ENCODE measurements around the gene SMTN.

The SMTN gene

DNA sequence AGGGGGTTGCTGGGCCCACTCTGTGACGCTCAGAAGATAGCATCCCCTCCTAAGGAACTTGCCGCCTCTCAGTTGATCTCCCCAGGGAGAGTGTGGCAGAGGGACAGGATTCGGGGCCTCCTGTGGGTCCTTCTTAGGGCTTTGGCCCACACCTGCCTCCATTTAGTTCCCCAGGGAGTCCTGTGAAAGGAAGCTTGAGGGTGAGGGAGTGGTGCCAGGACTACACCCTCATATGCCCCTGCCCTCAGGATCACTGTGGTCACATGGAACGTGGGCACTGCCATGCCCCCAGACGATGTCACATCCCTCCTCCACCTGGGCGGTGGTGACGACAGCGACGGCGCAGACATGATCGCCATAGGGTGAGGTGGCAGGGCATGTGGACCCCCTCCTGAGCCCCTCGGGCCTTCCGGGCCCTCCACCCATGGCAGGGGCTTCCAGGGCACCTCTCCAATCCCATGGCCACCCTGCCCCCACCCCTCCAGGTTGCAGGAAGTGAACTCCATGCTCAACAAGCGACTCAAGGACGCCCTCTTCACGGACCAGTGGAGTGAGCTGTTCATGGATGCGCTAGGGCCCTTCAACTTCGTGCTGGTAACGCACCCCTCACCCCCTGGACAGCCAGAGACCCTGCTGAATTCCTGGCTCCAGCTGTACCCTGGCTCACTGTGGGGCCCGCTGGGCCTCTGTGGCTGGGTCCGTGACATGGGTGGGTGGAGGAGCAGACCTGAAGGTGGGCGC is 45.2 kb downstream of the SMTN start:
- no peaks in the 10 kb centered on the region for H3K36me3 ChIP-seq (replicated peaks)
- no peak overlapping the region for H3K27ac ChIP-seq
- TF ChIP-seq, protein P1, sequence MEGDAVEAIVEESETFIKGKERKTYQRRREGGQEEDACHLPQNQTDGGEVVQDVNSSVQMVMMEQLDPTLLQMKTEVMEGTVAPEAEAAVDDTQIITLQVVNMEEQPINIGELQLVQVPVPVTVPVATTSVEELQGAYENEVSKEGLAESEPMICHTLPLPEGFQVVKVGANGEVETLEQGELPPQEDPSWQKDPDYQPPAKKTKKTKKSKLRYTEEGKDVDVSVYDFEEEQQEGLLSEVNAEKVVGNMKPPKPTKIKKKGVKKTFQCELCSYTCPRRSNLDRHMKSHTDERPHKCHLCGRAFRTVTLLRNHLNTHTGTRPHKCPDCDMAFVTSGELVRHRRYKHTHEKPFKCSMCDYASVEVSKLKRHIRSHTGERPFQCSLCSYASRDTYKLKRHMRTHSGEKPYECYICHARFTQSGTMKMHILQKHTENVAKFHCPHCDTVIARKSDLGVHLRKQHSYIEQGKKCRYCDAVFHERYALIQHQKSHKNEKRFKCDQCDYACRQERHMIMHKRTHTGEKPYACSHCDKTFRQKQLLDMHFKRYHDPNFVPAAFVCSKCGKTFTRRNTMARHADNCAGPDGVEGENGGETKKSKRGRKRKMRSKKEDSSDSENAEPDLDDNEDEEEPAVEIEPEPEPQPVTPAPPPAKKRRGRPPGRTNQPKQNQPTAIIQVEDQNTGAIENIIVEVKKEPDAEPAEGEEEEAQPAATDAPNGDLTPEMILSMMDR (IDR thresholded peaks at IDR 0.05; ENCODE audit: low read depth, low read length, missing control alignments), result no peak
- in situ Hi-C loops (cut with HindIII; ENCODE audit: low pct_ligation_motif_present, low sequenced_read_pairs), result no loop called here
- H3K4me3 ChIP-seq (ENCODE audit: low read depth, low read length), result no peak overlapping the region
- no peaks in the 10 kb centered on the region for H3K27me3 ChIP-seq (replicated peaks)
- DNase-seq, result no peak

DNA sequence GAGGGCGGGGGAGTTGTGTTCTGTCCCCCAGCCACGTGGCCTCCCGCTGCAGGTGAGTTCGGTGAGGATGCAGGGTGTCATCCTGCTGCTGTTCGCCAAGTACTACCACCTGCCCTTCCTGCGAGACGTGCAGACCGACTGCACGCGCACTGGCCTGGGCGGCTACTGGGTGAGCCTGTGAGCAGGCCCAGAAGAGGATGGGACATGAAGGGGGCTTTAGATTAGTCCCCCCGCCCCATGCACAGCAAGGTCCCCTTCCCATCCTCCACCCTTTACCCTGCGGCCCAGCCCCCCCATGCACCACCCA is 45.7 kb downstream of the SMTN start:
- in situ Hi-C loops (cut with HindIII; ENCODE audit: low pct_ligation_motif_present, low sequenced_read_pairs), result no loop called here
- no peak for DNase-seq
- TF ChIP-seq, protein P1 (IDR thresholded peaks at IDR 0.05; ENCODE audit: low read depth, low read length, missing control alignments), result no peak
- Histone ChIP-seq H3K27ac (no peak overlapping the region), H3K36me3 (replicated peaks) (no peaks in the 10 kb centered on the region), H3K4me3 (ENCODE audit: low read depth, low read length) (no peak overlapping the region), H3K27me3 (replicated peaks) (no peaks in the 10 kb centered on the region)

DNA sequence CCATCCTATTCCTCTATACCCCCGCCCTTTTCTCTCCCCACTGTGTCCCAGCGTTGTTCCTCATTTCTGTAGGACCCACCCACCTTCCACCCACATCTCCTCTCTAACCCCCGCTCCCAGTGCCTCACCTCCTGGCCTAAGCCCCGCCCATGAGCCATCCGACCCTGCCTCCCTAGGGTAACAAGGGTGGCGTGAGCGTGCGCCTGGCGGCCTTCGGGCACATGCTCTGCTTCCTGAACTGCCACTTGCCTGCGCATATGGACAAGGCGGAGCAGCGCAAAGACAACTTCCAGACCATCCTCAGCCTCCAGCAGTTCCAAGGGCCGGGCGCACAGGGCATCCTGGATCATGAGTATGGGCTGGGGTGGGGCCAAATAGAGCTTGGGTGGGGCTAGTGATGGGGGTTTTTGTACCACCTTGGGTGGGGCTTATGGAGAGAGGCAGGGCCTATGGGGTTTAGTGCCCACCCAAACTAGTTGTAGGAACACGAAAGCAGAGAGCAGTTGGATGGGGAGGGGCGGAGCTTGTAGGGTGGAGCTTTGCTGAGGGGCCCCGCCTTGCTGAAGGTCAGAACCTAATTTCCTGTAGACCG is 46.2 kb downstream of the SMTN start:
- Histone ChIP-seq H3K27me3 (replicated peaks) (no peaks in the 10 kb centered on the region), H3K27ac (no peak overlapping the region), H3K4me3 (ENCODE audit: low read depth, low read length) (no peak overlapping the region), H3K36me3 (replicated peaks) (no peaks in the 10 kb centered on the region)
- no peak for DNase-seq
- in situ Hi-C loops (cut with HindIII; ENCODE audit: low pct_ligation_motif_present, low sequenced_read_pairs), result no loop called here
- TF ChIP-seq, protein P1 (IDR thresholded peaks at IDR 0.05; ENCODE audit: low read depth, low read length, missing control alignments), result no peak

DNA sequence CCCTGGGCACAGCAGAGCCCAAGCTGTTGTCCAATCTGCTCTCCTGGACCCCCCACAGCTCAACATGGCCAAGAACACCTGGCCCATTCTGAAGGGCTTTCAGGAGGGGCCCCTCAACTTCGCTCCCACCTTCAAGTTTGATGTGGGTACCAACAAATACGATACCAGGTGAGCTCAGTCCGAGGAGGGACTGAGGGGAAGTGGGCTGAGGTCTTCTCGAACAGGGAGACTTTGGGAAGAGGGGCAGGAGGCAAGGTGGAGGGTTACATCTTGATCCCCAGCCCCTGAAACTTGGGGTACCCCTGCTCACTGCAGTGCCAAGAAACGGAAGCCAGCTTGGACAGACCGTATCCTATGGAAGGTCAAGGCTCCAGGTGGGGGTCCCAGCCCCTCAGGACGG is 47.0 kb downstream of the SMTN start:
- H3K4me3 ChIP-seq (ENCODE audit: low read depth, low read length), result no peak overlapping the region
- H3K27me3 ChIP-seq (replicated peaks), result no peaks in the 10 kb centered on the region
- in situ Hi-C loops (cut with HindIII; ENCODE audit: low pct_ligation_motif_present, low sequenced_read_pairs), result no loop called here
- H3K27ac ChIP-seq, result no peak overlapping the region
- no peaks in the 10 kb centered on the region for H3K36me3 ChIP-seq (replicated peaks)
- no peak for DNase-seq
- TF ChIP-seq, protein P1 (IDR thresholded peaks at IDR 0.05; ENCODE audit: low read depth, low read length, missing control alignments), result no peak

DNA sequence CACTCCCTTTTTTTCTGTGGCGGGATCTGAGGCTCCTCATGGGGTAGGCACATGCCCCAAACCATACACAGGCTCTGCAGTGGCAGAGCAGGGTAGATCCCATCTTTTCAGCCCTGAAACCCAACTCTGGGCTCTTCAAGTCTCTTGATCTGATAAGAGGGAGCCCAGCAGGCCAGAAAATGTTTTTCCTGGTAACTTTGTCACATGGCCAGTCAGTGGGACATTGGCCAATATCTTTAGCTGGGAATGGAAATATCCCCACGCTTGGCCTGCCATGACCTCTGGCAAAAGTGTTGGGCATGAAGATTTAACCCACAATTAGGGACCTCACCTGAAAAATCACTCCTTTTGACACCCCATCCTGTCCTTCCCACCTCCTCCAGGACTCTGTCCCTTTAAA is 49.8 kb downstream of the SMTN start:
- no peak for DNase-seq
- H3K27me3 ChIP-seq (replicated peaks), result no peaks in the 10 kb centered on the region
- no peaks in the 10 kb centered on the region for H3K36me3 ChIP-seq (replicated peaks)
- no peak overlapping the region for H3K4me3 ChIP-seq (ENCODE audit: low read depth, low read length)
- H3K27ac ChIP-seq, result no peak overlapping the region
- TF ChIP-seq, protein P1 (IDR thresholded peaks at IDR 0.05; ENCODE audit: low read depth, low read length, missing control alignments), result no peak
- in situ Hi-C loops (cut with HindIII; ENCODE audit: low pct_ligation_motif_present, low sequenced_read_pairs), result no loop called here

DNA sequence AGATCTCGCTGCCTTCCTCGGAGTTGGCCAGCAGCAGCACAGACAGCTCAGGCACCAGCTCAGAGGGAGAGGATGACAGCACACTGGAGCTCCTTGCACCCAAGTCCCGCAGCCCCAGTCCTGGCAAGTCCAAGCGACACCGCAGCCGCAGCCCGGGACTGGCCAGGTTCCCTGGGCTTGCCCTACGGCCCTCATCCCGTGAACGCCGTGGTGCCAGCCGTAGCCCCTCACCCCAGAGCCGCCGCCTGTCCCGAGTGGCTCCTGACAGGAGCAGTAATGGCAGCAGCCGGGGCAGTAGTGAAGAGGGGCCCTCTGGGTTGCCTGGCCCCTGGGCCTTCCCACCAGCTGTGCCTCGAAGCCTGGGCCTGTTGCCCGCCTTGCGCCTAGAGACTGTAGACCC is 52.8 kb downstream of the SMTN start:
- in situ Hi-C loops (cut with HindIII; ENCODE audit: low pct_ligation_motif_present, low sequenced_read_pairs), result no loop called here
- TF ChIP-seq, protein P1 (IDR thresholded peaks at IDR 0.05; ENCODE audit: low read depth, low read length, missing control alignments), result no peak
- Histone ChIP-seq H3K36me3 (replicated peaks) (no peaks in the 10 kb centered on the region), H3K27ac (no peak overlapping the region), H3K4me3 (ENCODE audit: low read depth, low read length) (no peak overlapping the region), H3K27me3 (replicated peaks) (no peaks in the 10 kb centered on the region)
- DNase-seq, result no peak

All from brain microvascular endothelial cell (primary cell).